NT2/D1 (cell line): ENCODE results near the gene RAB1B.

Source experiments
- DNase-seq: peaks from one replicate; pipeline ENCODE4 v3.0.0-alpha.2; 2011; ENCODE audit warnings: low read depth, low spot score
- H3K27me3 ChIP-seq: 2 replicates; pipeline ENCODE4 v1.6.0; 2011; ENCODE audit warnings: mild to moderate bottlenecking; ENCODE audit not compliant: insufficient read length, insufficient read depth
- H3K36me3 ChIP-seq: 2 replicates; pipeline ENCODE4 v1.6.1; 2011; ENCODE audit warnings: mild to moderate bottlenecking, low read length, mixed read lengths; ENCODE audit not compliant: insufficient read depth, insufficient read length
- H3K4me1 ChIP-seq: 2 replicates; pipeline ENCODE4 v1.5.1; 2011; ENCODE audit not compliant: insufficient read depth, insufficient read length
- H3K4me3 ChIP-seq: 2 replicates; pipeline ENCODE4 v1.5.1; 2011; ENCODE audit warnings: low read depth; ENCODE audit not compliant: insufficient read length
- H3K9ac ChIP-seq: 2 replicates; pipeline ENCODE4 v1.6.0; 2011; ENCODE audit warnings: low read depth; ENCODE audit not compliant: insufficient read length
- H3K9me3 ChIP-seq: 2 replicates; pipeline ENCODE4 v1.5.1; 2011; ENCODE audit warnings: mild to moderate bottlenecking, low read length; ENCODE audit not compliant: insufficient read depth
- SUZ12 ChIP-seq: IDR thresholded peaks from 2 replicates; pipeline ENCODE4 v1.6.1; 2011; ENCODE audit not compliant: insufficient read length, insufficient read depth; ENCODE audit errors: extremely low read depth
- YY1 ChIP-seq: IDR thresholded peaks from 2 replicates; pipeline ENCODE4 v1.6.1; 2011; ENCODE audit not compliant: insufficient read length, insufficient read depth
- ZNF274 ChIP-seq: IDR thresholded peaks from 2 replicates; pipeline ENCODE4 v1.6.1; 2011; ENCODE audit warnings: mild to moderate bottlenecking, low read depth, low read length

Gene RAB1B

GRCh38 chr11:66280428-66280827 lies 12.0 kb downstream of the RAB1B start:
- Histone ChIP-seq H3K36me3 (peaks cover 38% of the 10 kb centered on the region), H3K4me3 (no peak overlapping the region), H3K9ac (no peak overlapping the region), H3K9me3 (no peaks in the 10 kb centered on the region), H3K27me3 (no peaks in the 10 kb centered on the region), H3K4me1 (peaks cover 27% of the 10 kb centered on the region)
- no peak for DNase-seq
- TF ChIP-seq SUZ12 (no peak), YY1 (no peak), ZNF274 (no peak)

DNA sequence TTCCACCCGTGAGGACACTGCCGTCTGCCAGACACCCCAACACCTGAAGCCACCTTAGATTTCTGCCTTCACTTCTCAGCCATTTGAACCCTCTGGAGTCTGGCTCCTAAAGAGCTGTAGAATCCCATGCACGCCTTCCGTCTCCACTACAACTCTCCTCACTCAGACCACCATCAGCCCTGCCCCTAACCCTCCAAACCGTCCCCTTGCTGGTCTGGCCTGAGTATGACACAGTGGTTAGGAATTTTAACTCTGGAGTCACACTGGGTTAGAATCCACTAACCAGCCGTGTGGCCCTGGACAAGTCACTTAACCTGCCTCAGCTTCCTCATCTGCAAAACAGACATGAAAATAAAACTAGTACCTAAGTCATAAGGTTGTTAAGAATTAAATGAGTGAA lies 12.6 kb downstream of the RAB1B start:
- Histone ChIP-seq H3K36me3 (peaks cover 38% of the 10 kb centered on the region), H3K9ac (peak overlapping the region; percentile 17), H3K27me3 (no peaks in the 10 kb centered on the region), H3K4me1 (peaks cover 27% of the 10 kb centered on the region), H3K9me3 (no peaks in the 10 kb centered on the region), H3K4me3 (no peak overlapping the region)
- TF ChIP-seq YY1: no peak
- TF ChIP-seq SUZ12: no peak
- TF ChIP-seq ZNF274: no peak
- no peak for DNase-seq

GRCh38 chr11:66281776-66282467 lies 13.5 kb downstream of the RAB1B start:
- H3K9ac ChIP-seq: no peak overlapping the region
- DNase-seq: no peak
- TF ChIP-seq ZNF274: no peak
- no peak for TF ChIP-seq YY1
- no peak for TF ChIP-seq SUZ12

GRCh38 chr11:66282468-66283455 lies 14.3 kb downstream of the RAB1B start:
- H3K4me3 ChIP-seq: no peak overlapping the region
- H3K4me1 ChIP-seq: peaks cover 29% of the 10 kb centered on the region
- no peaks in the 10 kb centered on the region for H3K27me3 ChIP-seq
- DNase-seq: peak; percentile 99
- H3K9ac ChIP-seq: peak overlapping the region; percentile 47
- peaks cover 47% of the 10 kb centered on the region for H3K36me3 ChIP-seq
- H3K9me3 ChIP-seq: no peaks in the 10 kb centered on the region
- no peak for TF ChIP-seq YY1
- no peak for TF ChIP-seq SUZ12
- no peak for TF ChIP-seq ZNF274

More at GRCh38 chr11:66281776-66282467, 13.5 kb downstream of the RAB1B start:
- H3K27me3 ChIP-seq: no peaks in the 10 kb centered on the region
- H3K4me3 ChIP-seq: no peak overlapping the region
- no peaks in the 10 kb centered on the region for H3K9me3 ChIP-seq
- H3K36me3 ChIP-seq: peaks cover 40% of the 10 kb centered on the region
- H3K4me1 ChIP-seq: peaks cover 27% of the 10 kb centered on the region

- Histone ChIP-seq H3K9me3 (no peaks in the 10 kb centered on the region), H3K27me3 (no peaks in the 10 kb centered on the region), H3K4me1 (peaks cover 34% of the 10 kb centered on the region), H3K36me3 (peaks cover 50% of the 10 kb centered on the region), H3K4me3 (no peak overlapping the region), H3K9ac (no peak overlapping the region)
- TF ChIP-seq ZNF274 (no peak), YY1 (no peak), SUZ12 (no peak)
- no peak for DNase-seq
Observed at GRCh38 chr11:66283461-66284105, 15.1 kb downstream of the RAB1B start.

DNA sequence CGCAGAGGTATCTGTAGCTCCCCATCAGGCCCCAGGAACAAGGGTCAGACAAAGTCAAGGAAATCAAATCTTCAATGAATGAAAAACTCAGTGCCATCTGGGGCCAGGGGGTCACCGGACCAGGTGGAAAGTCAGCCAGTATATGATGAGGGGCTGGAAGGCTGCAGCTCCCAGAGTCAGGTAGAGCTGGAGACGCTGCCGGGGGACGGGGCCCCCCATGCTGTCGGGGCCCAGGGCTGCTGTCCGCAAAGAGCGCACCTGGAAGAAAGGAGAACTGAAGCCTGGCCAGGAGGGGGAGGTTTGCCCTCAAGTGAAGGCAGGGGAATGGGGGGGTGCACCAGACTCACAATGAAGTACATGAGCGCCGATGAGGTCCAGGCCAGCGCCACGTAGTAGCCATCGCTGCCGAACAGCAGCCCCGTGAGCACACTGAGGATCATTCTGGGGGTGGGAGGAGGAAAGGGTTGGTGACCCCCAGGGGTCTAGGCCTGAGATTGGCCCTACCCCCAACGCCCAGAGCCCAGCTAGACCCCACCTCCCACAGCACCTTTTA lies 16.2 kb downstream of the RAB1B start:
- DNase-seq: no peak
- Histone ChIP-seq H3K27me3 (peaks cover under 1% of the 10 kb centered on the region), H3K36me3 (peaks cover 50% of the 10 kb centered on the region), H3K4me3 (no peak overlapping the region), H3K4me1 (peaks cover 31% of the 10 kb centered on the region), H3K9me3 (no peaks in the 10 kb centered on the region), H3K9ac (no peak overlapping the region)
- no peak for TF ChIP-seq SUZ12
- no peak for TF ChIP-seq YY1
- no peak for TF ChIP-seq ZNF274
